Left lobe of liver (tissue), 2 donors: ENCODE data around the gene ANKRD18A. TPM values are rescaled to one million over a fixed set of nuclear protein-coding genes. Genes with fewer than 3 reads are reported as not detected.

Experiments used
- ATAC-seq: fragments of 200-7000 bp; cut with Tn5 transposase; one replicate; pipeline ENCODE4 v1.9.1; 2020; ENCODE audit warnings: mild to moderate bottlenecking, moderate library complexity
- DNase-seq: peaks from one replicate; pipeline ENCODE4 v3.0.0-alpha.2; 2020; ENCODE audit warnings: low spot score
- total RNA-seq: library from RNA; stranded (reverse); gene quantifications from one replicate; pipeline ENCODE4 v1.2.1, GENCODE V29; 2021
- donor health status: DM: no; HTN: no; CAD: no; lungs with moderate emphysema.
- donor health status: DM: no; HTN: yes; CAD: no.

ANKRD18A gene
- total RNA-seq = 1.6 TPM

DNA sequence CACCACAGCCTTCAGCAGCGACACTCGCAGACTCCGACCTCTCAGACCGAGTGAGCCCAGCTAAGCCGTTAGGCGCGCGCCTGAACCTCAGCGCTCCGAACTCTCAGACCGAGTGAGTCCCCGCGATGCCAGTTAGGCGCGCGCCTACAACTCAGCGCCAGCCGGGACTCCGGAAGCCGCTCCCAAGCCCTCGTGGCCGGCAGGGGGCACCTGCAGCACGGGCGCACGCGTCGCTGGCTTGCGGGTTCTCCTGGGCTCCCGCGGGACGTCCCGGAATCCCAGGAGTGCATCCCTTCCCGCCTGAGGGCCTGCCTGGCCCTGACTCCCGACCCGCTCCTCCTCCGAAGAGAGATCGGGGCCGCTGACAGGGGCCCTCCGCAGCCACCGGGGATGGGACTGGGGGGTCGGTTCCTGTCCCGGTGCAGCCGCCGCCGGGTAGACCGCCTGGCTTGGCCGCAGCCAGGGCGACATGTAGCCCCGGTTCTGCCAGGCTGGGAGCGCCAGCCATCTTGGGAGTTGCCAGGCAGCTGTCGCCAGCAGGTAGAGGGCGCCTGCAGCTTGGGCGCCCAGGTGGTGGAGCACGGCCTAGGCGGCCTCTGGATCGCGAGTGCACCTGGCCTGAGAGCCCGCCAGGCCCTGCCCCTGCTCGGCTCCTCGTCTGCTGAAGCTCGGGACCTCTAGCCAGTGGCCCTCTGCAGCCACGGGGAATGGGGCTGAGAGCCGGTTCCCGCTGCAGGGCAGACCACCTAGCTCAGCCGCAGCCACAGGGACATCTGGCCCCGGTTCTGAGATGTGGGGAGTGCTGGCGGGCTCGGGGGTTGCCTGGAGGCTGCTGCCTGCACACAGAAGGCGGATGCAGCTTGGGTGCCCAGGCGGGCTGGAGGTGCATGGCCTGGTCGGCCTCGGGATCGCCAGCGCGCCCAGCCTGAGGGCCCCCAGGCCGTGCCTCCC is at the start of gene ANKRD18A:
ANKRD18A (minus strand) TSS at position 114 of the 951 bp plus-strand sequence. CDS start 311 bp downstream, outside the sequence.
- ATAC-seq (peak; percentile 88), DNase-seq (peak; percentile 88)

DNA sequence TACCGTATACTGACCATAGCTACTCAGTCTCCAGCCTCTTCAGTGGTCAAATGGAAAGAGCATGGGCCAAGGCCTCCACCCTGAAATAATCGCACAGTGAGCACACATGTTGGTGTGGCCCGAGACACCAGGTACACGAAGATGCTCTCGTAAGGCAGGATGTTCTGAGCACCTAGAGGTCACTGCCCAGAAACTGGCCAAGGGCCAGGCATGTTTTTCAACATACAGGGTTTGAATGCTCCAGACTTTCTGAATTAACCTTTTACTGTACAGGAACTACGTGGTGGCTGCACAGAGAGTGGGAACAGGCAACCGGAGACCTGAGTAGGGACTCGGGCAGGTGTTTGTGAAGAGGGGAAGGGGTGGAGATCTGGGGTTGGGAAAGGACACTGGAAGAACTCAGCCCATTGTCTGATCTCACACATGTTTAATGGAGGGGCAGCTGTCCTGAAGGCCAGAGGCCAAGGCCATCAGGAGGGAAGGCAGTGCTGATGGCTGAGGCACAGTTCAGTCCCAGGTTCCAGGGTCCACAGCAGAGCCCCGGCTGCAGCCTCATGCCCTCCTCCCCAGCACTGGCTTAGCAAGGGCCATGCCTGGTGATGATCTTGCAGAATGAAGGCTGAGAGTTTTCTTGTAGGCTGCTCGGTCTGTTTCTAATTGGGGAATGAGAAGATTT is 48.5 kb upstream of the ANKRD18A start:
- no peak for ATAC-seq
- no peak for DNase-seq

- no peak for ATAC-seq
- DNase-seq = no peak
Measured at GRCh38 chr9:38662763-38663593, 42.6 kb upstream of the ANKRD18A start.

DNA sequence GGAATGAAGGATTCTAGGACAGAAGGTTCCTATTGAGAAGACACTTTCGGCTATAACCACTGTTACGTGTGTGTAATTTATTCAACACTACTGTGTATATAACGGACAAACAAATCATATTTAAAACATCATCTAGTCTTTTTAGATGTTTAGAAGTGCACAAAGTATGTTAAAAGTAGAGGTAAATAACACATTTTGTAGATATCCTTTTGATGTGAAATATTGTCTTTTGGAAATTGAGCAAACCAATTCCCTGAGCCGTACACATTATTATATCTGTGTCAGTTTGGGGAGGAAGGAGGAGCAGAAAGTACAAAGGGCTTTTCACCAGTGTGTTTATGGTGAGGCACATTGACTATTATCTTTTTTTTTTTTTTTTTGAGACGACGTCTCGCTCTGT is 39.1 kb upstream of the ANKRD18A start:
- DNase-seq = no peak
- no peak for ATAC-seq

GRCh38 chr9:38656896-38657295 is 36.5 kb upstream of the ANKRD18A start:
- ATAC-seq = no peak
- DNase-seq = no peak

GRCh38 chr9:38652486-38652885 is 32.1 kb upstream of the ANKRD18A start:
- DNase-seq (no peak), ATAC-seq (no peak)

DNA sequence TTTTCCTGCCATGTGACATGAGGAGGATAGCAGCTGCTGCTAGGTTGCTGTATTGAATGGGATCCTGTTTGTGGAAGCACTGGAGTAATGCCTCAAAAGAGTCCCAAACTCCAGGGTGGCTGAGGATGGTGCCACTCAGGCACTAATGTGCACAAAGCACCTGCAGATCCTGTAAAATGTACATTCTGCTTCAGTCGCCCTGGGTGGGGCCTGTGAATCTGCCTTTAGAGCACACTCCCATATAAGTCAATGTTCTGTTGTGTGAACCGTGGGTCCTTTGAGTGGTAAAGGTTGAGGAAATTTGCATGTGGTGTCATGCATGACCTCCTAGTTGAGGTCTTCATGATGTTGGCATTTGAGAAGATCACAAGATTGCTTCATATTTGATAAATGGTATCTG is 31.6 kb upstream of the ANKRD18A start:
- ATAC-seq (no peak), DNase-seq (no peak)

DNA sequence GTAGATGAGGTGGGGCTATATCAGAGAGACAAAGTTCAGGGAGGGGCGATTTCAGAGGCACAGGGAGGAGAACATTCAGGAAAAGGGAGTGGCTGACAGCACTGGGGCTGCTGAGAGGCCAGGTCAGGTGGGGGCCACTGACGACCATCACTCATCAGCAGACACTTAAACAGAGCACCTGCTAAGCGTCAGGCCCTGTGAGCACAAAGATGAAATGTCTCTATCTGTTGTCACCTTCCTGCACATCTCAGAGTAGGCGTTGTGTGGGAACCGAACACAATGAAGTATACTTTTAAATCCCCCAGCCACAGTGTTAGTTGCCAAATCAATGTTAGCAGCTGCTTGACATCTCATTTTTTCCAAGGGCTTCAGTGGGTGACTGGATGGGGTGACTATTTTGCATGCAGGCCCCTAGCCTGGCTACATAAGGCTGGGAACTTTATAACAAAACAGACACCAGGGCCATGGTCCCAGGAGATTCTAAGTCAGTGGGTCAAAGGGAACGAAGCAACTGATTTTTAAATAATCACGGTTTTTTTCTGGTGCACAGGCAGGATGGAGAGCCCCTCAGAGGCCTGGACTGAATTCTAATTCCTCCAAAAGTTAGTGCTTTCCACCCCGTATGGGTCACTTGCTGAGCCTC is 31.1 kb upstream of the ANKRD18A start:
- ATAC-seq = no peak
- DNase-seq = no peak

- ATAC-seq (no peak), DNase-seq (no peak)
Measured at GRCh38 chr9:38650564-38650963, 30.2 kb upstream of the ANKRD18A start.

- ATAC-seq (no peak), DNase-seq (no peak)
Measured at GRCh38 chr9:38649731-38650363, 29.5 kb upstream of the ANKRD18A start.

- ATAC-seq = no peak
Measured at GRCh38 chr9:38644601-38645000, 24.2 kb upstream of the ANKRD18A start.

GRCh38 chr9:38643815-38644173 is 23.4 kb upstream of the ANKRD18A start:
- DNase-seq (no peak), ATAC-seq (no peak)

More at GRCh38 chr9:38644601-38645000, 24.2 kb upstream of the ANKRD18A start:
- no peak for DNase-seq

- no peak for ATAC-seq
- no peak for DNase-seq
Measured at GRCh38 chr9:38642951-38643814, 22.8 kb upstream of the ANKRD18A start.

- peak; percentile 77 for ATAC-seq
- DNase-seq = no peak
Measured at GRCh38 chr9:38641985-38642864, 21.8 kb upstream of the ANKRD18A start.

DNA sequence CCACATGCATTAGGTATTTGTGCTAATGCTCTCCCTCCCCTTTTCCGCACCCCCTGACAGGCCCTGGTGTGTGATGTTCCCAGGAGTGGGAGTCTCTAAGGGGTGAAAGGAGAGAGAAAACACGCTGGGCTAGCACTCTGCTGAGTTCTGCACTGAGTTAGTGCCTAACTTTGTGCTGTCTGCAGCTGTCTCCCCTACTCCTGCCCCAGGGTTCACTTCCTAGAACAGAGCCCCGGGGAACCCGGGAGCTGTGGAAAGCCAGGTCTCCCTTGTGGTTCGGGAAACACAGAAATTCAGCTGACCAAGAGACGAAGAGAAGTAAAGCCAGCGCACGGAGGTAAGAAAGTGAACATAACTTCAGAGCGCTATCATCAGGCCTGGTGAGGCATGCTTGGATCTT is 20.7 kb upstream of the ANKRD18A start:
- no peak for DNase-seq
- no peak for ATAC-seq

DNA sequence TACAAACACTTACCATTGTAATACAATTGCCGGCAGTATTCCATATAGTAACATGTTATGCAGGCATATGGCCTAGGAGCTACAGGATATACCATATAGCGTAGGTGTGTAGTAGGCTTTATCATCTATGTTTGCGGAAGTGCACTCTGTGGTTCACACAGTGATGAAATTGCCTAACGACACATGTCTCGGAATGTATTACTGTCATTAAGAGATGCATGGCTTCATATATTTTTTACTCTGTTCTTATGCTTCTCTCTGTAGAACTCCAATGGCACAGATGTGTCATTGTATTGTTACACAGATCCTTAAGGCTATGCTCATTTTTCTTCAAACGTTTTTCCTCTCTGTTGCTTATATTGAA is 19.2 kb upstream of the ANKRD18A start:
- DNase-seq (no peak), ATAC-seq (no peak)

- DNase-seq (no peak), ATAC-seq (no peak)
Measured at GRCh38 chr9:38638881-38639576, 18.6 kb upstream of the ANKRD18A start.

DNA sequence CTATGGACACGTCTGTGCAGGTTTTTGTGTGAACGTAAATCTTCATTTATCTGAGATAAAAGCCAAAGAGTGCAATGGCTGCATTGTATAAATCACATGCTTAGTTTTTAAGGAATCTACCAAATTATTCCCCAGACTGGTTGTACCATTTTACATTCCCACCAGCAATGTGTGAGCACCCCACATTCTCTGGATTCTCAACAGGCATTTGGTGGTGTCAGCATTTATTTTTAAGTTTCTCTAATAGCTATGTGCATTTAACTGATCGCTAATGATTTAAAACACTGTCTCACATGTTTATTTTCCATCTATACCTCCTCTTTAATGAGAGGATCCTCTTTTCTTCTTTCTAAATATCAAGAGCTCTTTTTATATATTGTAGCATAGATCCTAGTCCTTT is 13.9 kb upstream of the ANKRD18A start:
- ATAC-seq = no peak
- no peak for DNase-seq
